Mesothelial cell of epicardium (in vitro differentiated cells): Measurements from ENCODE around the gene OTUB1. TPM values are rescaled to one million over a fixed set of nuclear protein-coding genes. Genes with fewer than 3 reads are reported as not detected.
"Not testable (repeated sequence)": the region's sequence is repeated elsewhere in the genome, so short reads cannot be mapped to it uniquely, and the experiment has no call there.

Experiments
- DNase-seq, 2 experiments: peaks; one replicate each; pipeline ENCODE4 v3.0.0; 2021; ENCODE audit warnings: low spot score in 2 of 2; ENCODE audit not compliant: unreplicated experiment in 2 of 2
- H3K27ac Mint-ChIP-seq: 2 replicates; pipeline ENCODE4 v1.8.0; 2021; ENCODE audit warnings: mixed read lengths
- H3K27me3 Mint-ChIP-seq: 2 replicates; pipeline ENCODE4 v1.8.0; 2021; ENCODE audit warnings: low read depth, mixed read lengths
- H3K36me3 Mint-ChIP-seq: 2 replicates; pipeline ENCODE4 v1.8.0; 2021; ENCODE audit warnings: mixed read lengths
- H3K4me1 Mint-ChIP-seq: 2 replicates; pipeline ENCODE4 v1.8.0; 2021; ENCODE audit warnings: mixed read lengths
- H3K4me3 Mint-ChIP-seq: 2 replicates; pipeline ENCODE4 v1.8.0; 2021; ENCODE audit warnings: mild to moderate bottlenecking, moderate library complexity, mixed read lengths
- H3K9me3 Mint-ChIP-seq: 2 replicates; pipeline ENCODE4 v1.8.0; 2021; ENCODE audit warnings: mixed read lengths
- CTCF ChIP-seq: fragments of 200-600 bp; sonication (generic); IDR thresholded peaks from one replicate; pipeline ENCODE4 v1.5.0; 2021; ENCODE audit warnings: antibody characterized with exemption; ENCODE audit not compliant: unreplicated experiment
- total RNA-seq: library from RNA; stranded (reverse); gene quantifications from 3 replicates; pipeline ENCODE4 v1.2.1, GENCODE V29; 2021

OTUB1 gene
- total RNA-seq, 1 donor from 2014 or later = 99.7 TPM

DNA sequence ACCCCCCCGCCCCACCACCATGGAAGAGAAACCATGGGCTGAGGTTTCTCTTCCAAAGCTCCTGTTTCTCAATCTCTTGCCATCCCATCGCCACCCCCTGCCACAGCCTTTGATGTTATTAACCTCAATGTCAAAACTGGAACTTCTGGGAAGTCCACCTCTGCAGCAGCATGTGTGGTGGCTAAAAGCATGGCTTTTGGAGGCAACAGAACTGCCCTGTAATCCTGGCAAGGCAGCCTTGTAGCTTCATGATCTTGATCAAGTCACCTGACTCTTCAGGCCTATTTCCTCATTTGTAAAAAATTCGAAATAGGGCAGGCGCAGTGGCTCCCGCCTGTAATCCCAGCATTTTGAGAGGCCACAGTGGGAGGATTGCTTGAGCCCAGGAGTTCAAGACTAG is 15.3 kb upstream of the OTUB1 start:
- Mint-ChIP-seq H3K4me3 (no peak overlapping the region), H3K4me1 (peaks cover 7% of the 10 kb centered on the region), H3K9me3 (no peaks in the 10 kb centered on the region), H3K36me3 (no peaks in the 10 kb centered on the region), H3K27me3 (peaks cover 7% of the 10 kb centered on the region), H3K27ac (no peak overlapping the region)
- DNase-seq = no peak
- TF ChIP-seq CTCF = no peak

GRCh38 chr11:63973912-63974258 is 12.4 kb upstream of the OTUB1 start:
- Mint-ChIP-seq H3K4me3 (peak overlapping the region; percentile 100), H3K27ac (peak overlapping the region; percentile 100), H3K4me1 (peaks cover 22% of the 10 kb centered on the region)
- not testable (repeated sequence) for H3K27me3 Mint-ChIP-seq, DNase-seq, H3K36me3 Mint-ChIP-seq, H3K9me3 Mint-ChIP-seq

DNA sequence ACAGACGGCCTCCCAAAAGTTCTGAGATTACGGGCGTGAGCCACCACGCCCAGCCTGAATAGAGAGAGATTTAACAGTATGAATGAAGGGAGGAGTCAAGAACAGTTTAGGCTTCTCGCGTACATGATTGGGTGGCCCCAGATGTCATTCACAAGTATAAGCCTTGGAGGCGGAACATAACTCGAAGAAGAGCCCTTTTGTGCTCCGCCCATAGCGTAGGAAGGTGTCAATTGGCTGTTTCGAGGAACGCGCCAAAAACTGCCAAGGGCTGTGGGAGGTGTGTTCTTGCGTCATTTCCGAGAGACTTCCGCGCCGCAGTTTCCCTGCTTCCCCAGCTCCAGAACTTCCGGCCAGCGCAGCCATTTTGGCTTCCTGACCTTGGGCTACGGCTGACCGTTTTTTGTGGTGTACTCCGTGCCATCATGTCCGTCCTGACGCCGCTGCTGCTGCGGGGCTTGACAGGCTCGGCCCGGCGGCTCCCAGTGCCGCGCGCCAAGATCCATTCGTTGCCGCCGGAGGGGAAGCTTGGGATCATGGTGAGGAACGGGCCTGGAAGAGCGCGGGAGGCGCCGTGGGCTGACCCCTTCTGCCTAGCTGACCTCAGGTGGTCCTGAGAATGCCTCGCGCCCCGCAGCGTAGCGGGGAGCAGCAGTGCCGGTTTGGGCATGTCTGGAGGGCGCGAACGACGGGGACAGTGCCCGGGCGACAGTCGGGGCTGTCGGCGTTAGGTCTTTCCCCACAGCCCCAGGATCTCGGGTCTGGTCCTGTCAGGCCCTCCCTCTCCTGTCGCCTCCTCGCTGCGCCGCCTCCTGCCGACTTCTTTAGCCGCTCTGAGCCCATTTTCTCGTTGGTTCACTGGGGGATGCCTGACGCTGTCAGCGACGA is 11.7 kb upstream of the OTUB1 start, which contains the start of gene COX8A:
COX8A (plus strand) TSS at position 362 of the 885 bp plus-strand sequence; CDS start at position 423, 61 bp downstream.
- no peak for TF ChIP-seq CTCF
- Mint-ChIP-seq H3K36me3 (no peaks in the 10 kb centered on the region), H3K27ac (peak within 1 kb of the TSS; percentile 100), H3K4me3 (peak within 1 kb of the TSS; percentile 100), H3K27me3 (peaks cover 7% of the 10 kb centered on the region), H3K4me1 (peaks cover 25% of the 10 kb centered on the region), H3K9me3 (no peaks in the 10 kb centered on the region)
- peak; percentile 90 to 91 for DNase-seq

- no peak for TF ChIP-seq CTCF
- Mint-ChIP-seq H3K4me1 (peaks cover 25% of the 10 kb centered on the region), H3K9me3 (no peaks in the 10 kb centered on the region), H3K4me3 (no peak overlapping the region), H3K36me3 (no peaks in the 10 kb centered on the region), H3K27ac (peak overlapping the region; percentile 79), H3K27me3 (no peaks in the 10 kb centered on the region)
- no peak for DNase-seq
Observed at GRCh38 chr11:63978551-63979239, 7.5 kb upstream of the OTUB1 start.

DNA sequence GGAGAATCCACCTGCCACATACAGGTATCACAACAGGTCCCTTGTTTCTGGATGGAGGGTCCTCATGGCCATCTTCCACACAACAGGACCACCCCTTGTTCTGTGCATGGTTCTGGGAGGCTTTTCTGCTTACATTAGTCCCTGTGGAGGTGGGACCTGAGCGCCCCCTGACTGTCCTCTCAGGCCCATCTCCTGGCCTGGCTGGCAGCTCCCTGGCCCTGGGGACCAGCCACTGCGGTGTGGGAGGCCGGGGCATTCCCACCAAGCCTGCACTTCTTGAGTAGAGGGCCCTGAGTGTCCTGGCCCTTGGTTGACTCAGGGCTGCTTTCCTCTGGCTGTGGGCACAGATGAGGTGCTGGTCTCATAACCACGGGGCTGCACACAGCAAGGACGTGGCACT is 6.8 kb upstream of the OTUB1 start:
- no peaks in the 10 kb centered on the region for H3K9me3 Mint-ChIP-seq

More for the DNA sequence above, 6.8 kb upstream of the OTUB1 start:
- no peak for TF ChIP-seq CTCF
- no peak overlapping the region for H3K27ac Mint-ChIP-seq
- DNase-seq = no peak
- H3K27me3 Mint-ChIP-seq = no peaks in the 10 kb centered on the region
- H3K4me1 Mint-ChIP-seq = peaks cover 24% of the 10 kb centered on the region
- H3K36me3 Mint-ChIP-seq = no peaks in the 10 kb centered on the region
- H3K4me3 Mint-ChIP-seq = no peak overlapping the region
